Activated CD4-positive, CD25-positive, alpha-beta regulatory T cell (primary cell): Measurements from ENCODE around the gene PARD6B.
"Not testable (repeated sequence)": the region's sequence is repeated elsewhere in the genome, so short reads cannot be mapped to it uniquely, and the experiment has no call there.

Experiments used
- DNase-seq, 4 experiments: peaks; one replicate each; lab custom pipeline; 2025; lab: John Stamatoyannopoulos, UW

Gene PARD6B

DNA sequence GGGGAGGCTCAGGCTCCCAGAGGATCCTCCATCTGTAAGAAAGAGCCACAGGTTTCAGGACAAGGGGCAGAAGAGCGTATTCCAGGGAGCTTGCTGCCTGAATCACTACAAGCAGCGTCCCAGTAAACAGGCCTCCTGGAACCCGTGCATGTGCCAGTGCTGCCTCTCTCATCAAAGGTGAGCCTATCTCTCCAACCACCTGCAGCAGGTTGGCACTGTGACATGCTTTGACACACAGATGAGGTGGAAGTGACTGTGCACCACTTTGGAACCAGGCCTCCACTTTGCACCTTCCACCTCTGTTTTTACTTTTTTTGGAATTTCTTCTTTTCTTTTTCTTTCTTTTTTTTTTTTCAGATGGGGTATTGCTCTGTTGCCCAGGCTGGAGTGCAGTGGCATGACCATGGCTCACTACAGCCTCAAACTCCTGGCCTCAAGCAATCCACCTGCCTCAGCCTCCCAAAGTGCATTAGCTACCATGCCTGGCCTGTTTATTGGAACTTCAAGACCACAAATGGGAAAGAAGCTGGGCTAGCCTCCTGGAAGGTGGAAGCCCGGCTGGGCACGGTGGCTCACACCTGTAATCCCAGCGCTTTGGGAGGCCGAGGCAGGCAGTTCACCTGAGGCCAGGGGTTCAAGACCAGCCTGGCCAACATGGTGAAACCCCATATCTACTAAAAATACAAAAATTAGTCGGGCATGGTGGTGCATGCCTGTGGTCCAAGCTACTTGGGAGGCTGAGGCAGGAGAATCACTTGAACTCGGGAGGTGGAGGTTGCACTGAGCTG is 27.5 kb upstream of the PARD6B start:
- DNase-seq: not testable (repeated sequence)

DNA sequence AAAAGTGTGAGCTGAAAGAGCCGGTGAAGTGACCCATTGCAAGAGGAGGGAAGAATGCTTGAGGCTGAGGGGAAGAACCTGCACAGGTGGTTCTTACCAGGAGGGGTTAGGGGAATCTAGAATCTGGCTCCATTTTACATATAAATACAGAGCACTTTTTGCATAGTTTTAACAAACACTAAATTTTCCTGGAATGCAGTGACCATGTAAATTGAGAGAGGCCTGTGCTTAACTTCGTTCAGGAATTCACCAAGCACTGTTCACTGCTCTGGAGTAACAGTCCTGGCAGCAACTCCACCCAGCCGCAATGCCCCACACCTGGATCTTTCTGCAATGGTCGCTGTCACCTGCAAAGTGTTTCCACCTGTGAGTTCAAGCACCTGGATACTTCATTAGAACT is 26.9 kb upstream of the PARD6B start:
- DNase-seq: no peak

DNA sequence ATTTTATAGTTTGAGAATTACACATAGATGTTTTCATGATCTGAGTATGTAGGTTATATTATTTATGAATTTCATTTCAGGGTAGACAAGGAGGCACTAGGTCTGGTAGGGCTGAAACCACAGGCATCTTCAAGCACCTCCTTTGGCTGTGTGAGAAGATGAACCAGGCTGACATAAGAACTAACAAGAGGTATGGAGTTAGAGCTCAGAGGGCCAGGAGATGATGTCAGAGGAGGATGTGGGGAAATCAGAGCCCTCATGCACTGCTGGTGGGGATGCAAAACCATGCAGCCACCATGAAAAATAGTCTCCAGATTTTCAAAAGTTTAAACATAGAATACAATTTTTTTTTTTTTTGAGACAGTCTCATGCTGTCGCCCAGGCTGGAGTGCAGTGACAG is 26.4 kb upstream of the PARD6B start:
- no peak for DNase-seq

- DNase-seq: no peak
These were observed 22.3 kb upstream of the PARD6B start for GRCh38 chr20:50708845-50709635.

- no peak for DNase-seq
These were observed 21.8 kb upstream of the PARD6B start for GRCh38 chr20:50709636-50709973.

DNA sequence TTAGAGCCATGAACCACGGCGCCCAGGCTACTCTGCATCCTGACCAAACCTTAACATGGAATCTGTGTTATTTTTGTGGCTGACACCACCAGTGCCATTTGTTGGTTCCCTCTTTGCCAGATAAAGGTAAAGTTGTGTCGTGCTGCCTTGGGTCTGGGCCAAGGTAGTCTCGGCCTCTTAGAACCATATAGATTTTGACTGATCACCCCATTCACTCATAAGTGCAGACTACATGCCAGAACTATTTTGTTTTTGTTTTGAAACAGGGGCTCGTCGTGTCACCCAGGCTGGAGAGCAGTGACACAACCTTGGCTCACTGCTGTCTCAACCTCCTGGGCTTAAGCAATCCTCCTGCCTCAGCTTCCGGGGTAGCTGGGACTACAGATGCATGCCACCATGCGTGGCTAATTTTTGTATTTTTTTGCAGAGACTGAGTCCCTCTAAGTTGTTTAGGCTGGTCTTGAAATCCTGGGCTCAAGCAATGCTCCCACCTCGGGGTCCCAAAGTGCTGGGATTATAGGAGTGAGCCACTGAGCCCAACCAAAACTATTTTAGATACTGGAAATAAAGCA is 20.8 kb upstream of the PARD6B start:
- no peak for DNase-seq

- no peak for DNase-seq
These were observed 20.1 kb upstream of the PARD6B start for GRCh38 chr20:50711113-50711825.

GRCh38 chr20:50712771-50713656 is 18.4 kb upstream of the PARD6B start:
- DNase-seq: no peak

GRCh38 chr20:50713657-50714101 is 17.7 kb upstream of the PARD6B start:
- no peak for DNase-seq

DNA sequence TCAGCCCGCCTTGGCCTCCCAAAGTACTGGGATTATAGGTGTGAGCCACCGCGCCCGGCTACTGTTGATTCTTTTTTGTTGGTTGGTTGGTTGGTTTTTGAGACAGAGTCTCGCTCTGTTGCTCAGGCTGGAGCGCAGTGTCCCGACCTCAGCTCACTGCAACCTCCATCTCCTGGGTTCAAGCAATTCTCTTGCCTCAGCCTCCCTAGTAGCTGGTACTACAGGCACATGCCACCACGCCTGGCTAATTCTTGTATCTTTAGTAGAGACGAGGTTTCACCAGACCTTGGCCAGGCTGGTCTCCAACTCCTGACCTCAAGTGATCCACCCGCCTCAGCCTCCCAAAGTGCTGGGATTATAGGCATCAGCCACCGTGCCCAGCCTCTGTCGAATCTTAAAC is 17.0 kb upstream of the PARD6B start:
- DNase-seq: not testable (repeated sequence)

GRCh38 chr20:50715694-50716093 is 15.7 kb upstream of the PARD6B start:
- no peak for DNase-seq

DNA sequence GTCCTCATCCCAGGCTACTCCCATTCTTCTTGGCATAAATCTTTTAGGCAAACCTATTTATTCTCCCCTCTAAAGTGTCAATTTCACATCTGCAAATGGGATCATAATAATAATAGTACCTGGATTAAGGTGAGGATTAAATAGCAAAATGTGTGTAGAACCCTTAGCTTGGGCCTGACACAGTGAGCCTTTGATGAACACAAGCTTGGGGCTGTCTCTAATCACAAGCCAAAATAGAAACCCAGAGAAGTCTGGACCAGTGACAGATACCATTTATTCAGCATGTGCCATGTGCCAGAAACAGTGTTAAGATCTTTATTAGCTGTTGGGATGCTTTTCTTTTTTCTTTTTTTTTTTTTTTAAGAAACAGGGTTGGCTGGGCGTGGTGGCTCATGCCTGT is 14.9 kb upstream of the PARD6B start:
- DNase-seq: no peak

DNA sequence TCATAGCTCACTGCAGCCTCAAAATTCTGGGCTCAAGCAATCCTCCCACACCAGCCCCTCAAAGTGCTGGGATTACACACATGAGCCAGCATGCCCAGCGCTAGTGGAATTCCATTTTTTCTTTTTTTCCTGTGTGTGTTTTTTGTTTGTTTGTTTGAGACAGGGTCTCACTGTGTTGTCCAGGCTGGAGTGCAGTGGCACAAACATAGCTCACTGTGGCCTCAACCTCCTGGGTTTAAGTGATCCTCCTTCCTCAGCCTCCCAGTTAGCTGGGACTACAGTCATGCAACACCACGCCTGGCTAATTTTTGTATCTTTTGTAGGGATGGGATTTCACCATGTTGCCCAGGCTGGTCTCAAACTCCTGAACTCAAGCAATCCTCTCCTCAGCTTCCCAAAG is 14.1 kb upstream of the PARD6B start:
- no peak for DNase-seq

DNA sequence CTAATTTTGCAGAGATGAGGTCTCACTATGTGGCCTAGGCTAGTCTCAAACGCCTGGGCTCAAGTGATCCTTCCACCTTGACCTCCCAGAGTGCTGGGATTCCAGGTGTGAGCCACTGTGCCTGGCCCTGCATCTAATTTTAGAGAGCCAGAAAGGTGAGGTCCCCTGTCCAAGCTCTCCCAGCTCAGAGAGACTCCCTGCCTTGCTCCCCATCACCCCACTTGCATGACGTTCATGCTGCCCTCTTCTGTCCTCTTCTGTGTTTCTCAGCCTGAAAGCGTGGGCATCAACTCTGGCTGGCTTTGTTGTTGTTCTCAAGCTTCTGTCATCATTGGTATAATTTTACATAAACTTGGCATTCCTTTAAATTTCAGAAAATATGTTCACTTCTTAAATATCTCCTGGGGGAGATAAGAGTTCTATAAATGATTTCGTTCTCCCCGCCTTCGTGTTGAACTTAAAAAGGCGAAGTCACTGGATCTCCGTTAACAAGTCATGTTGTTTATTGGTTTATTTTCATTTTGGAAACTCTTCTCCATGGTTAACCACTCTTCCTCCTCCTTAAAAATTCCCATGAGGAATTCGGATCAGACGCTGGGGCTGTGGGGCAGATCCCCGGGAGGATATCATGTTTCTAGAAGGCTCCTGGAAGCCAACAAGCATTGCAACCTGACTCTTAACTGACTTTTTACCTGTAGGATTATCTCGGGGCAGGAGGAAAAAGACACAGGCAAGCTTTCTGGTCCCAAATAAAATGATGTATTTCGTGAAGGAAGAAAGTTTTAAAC is 13.2 kb upstream of the PARD6B start:
- DNase-seq: no peak

- no peak for DNase-seq
These were observed 12.1 kb upstream of the PARD6B start for GRCh38 chr20:50719328-50719727.

- DNase-seq: no peak
These were observed 11.4 kb upstream of the PARD6B start for GRCh38 chr20:50720026-50720425.

DNA sequence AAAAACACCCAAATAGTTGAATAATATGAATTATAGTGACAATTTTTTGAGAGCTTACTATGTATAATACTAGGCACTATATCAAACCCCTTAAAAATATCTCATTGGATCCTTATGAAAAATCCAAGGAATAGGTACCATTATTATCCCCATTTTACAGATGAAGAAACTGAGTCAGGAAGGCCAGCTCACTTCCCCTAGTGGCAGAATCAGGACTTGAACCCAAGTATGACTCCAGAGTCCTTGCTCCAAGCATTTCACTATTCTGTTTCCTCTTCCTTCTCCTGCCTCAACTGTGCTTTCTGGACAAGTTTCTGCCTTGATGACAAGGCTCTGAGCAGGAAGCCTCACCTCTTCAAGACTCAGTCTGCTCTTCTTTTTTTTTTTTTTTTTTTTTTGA is 10.8 kb upstream of the PARD6B start:
- DNase-seq: no peak

GRCh38 chr20:50721881-50722281 is 9.5 kb upstream of the PARD6B start:
- no peak for DNase-seq

DNA sequence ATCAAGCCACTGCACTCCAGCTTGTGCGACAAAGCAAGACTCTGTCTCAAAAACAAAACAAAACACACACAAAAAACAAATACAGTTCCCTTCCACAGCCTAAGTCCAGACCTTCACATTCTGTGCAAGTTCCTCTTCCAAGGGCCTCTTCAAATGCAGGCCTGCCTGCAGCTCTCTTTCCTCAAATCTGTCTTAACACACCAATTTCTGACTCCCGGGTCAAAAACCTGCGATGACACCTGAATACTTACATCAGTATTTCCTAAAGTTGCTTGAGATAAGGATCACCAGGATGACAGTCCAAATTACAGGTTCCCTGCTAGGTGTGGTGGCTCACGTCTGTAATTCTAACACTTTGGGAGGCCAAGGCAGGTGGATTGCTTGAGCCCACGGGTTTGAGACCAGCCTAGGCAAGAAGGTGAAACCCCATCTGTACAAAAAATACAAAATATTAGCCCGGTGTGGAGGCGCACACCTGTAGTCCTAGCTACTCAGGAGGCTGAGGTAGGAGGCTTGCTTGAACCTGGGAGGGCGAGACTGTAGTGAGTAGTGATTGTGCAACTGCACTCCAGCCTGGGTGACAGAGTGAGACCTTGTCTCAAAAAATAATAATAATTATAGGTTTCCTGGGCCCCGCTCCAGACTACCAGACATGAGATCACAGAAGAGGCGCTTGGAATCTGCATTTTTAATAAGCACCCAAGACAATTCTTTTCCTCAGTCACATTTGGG is 8.8 kb upstream of the PARD6B start:
- DNase-seq: no peak

GRCh38 chr20:50723672-50724071 is 7.7 kb upstream of the PARD6B start:
- DNase-seq: no peak
